Smooth muscle cell of the brain vasculature (primary cell): ENCODE results near the gene IFITM5.
"Not testable (repeated sequence)": the region's sequence is repeated elsewhere in the genome, so short reads cannot be mapped to it uniquely, and the experiment has no call there.

ENCODE experiments used
- DNase-seq: peaks from one replicate; pipeline ENCODE4 v3.0.0-alpha.2; 2012; ENCODE audit warnings: low read depth, low spot score

IFITM5 gene

GRCh38 chr11:312092-312816, 12.9 kb upstream of the IFITM5 start:
- no peak for DNase-seq

- DNase-seq = not testable (repeated sequence)
Measured at GRCh38 chr11:311013-311748, 11.9 kb upstream of the IFITM5 start.

GRCh38 chr11:309979-310572, 10.8 kb upstream of the IFITM5 start:
- DNase-seq = not testable (repeated sequence)

DNA sequence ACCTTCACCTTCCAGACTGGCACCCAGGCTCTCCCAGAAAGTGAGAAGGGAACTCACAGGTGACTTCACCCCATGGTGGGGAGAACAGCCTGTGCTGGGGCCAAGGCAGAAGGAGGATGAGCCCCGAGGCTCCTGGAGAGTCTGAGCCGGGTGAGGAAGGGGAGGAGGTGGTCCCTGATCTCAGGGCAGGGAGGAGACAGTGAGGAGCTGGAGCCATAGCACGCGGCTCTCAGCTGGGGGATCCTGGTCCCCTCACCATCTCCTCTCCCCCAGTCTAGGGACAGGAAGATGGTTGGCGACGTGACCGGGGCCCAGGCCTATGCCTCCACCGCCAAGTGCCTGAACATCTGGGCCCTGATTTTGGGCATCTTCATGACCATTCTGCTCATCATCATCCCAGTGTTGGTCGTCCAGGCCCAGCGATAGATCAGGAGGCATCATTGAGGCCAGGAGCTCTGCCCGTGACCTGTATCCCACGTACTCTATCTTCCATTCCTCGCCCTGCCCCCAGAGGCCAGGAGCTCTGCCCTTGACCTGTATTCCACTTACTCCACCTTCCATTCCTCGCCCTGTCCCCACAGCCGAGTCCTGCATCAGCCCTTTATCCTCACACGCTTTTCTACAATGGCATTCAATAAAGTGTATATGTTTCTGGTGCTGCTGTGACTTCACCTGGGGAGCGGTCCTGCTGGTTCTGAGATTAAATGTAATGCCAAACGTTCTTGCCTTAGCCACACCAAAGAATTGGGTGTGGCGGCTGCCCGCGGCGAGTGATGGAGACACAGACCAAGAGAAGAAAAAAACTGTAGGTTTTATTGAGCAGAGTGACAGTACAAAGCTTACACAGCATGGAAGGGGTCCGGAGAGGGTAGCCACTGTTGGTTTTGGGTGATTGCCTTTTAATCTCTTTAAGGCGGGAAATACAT, 9.7 kb upstream of the IFITM5 start:
- not testable (repeated sequence) for DNase-seq

GRCh38 chr11:307766-308708, 8.7 kb upstream of the IFITM5 start, which contains the start of gene IFITM2:
Gene IFITM2, plus strand, starts transcription at chr11:307816. Its CDS starts 377 bp downstream, at chr11:308193.
- not testable (repeated sequence) for DNase-seq

DNA sequence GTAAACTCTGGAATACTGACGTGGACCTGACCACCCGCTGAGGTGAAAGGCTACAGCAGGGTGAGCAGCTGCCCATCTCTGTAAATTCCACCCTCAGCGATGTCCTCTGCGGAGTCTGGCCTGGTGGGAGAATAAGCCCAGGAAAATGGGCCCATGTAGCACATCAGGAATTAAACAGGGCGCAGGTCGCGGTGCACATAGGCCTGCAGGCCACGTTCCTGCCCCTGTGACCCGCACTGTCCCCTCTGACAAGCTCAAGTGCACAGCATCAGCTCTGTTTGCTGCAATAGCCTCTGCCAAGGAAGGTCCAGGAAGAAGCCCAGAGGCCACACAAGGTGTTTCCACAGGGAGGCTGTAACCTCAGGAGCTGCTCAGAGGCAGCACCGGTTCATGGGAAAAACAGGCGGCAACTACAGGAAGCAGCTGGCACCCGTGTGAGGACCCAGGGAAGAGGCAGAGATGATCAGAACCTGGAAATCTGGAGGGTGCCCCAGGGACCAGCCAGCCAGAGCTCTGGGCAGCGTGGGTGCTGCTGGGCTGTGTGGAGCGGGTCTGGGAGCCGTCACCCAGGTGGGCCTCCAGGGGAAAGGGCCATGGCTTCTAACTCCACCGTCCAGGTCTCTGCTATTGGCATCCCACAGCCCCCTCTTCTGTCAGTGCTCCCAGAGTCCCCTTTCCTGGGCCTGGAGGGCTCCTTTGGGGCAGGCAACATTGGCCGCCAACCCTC, 7.5 kb upstream of the IFITM5 start:
- no peak for DNase-seq

- DNase-seq = no peak
Measured at GRCh38 chr11:305844-306211, 6.5 kb upstream of the IFITM5 start.

GRCh38 chr11:304915-305843, 5.9 kb upstream of the IFITM5 start:
- no peak for DNase-seq

- no peak for DNase-seq
Measured at GRCh38 chr11:304061-304506, 4.8 kb upstream of the IFITM5 start.

DNA sequence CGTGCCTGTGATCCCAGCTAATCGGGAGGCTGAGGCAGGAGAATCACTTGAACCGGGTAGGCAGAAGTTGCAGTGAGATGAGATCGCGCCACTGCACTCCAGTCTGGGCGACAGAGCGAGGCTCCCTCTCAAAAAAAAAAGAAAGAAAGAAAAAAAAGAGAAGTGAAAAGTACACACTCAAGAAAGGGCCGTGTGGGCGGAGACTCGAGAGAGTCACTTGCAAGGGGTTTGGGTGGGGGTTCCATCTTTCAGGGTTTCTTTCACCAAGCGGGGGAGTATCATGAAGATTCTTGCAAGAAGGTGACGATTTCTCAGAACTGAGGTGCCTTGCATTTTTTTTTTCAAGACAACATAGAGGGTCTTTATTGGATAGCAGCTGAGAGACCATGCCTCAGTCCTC, 4.0 kb upstream of the IFITM5 start:
- no peak for DNase-seq

DNA sequence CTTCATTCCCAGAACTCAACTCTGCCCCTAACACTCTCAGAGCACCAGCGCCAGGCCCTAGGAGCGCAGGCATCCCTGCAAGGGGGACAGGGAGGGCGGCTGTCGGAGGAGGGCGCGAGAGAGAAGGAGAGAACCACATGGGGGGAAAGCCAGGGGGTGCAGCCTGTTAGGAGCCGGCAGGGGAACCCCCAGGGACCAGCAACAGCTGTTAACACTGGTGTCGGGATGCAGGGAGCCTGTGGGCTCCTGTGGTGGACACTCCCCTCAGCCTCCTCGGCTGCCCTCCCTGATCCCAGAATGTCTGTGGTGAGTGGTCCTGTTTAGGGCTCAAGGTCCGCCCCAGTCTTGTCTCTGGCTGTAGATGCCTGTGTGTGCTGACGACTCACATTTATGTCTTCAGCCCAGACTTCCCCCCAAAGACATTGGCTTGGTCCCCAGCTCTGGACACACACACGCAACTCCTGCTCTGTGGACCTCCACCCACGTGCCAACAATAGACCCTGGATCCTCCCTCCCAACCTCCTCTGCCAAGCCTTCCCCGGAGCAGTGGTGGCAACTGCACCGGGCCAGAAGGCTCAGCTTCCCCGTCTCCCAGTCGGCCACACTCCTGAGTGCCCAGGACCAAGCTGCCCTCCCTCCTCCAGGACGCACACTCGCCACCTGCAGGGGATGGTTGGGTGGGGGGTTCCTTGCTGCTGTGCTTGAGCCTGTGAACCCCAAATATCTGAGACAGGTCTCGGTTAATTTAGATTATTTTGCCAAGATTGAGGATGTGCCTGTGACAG, 817 bp upstream of the IFITM5 start:
- DNase-seq = no peak

- no peak for DNase-seq
Measured at GRCh38 chr11:298406-299065, 790 bp downstream of the IFITM5 start.

DNA sequence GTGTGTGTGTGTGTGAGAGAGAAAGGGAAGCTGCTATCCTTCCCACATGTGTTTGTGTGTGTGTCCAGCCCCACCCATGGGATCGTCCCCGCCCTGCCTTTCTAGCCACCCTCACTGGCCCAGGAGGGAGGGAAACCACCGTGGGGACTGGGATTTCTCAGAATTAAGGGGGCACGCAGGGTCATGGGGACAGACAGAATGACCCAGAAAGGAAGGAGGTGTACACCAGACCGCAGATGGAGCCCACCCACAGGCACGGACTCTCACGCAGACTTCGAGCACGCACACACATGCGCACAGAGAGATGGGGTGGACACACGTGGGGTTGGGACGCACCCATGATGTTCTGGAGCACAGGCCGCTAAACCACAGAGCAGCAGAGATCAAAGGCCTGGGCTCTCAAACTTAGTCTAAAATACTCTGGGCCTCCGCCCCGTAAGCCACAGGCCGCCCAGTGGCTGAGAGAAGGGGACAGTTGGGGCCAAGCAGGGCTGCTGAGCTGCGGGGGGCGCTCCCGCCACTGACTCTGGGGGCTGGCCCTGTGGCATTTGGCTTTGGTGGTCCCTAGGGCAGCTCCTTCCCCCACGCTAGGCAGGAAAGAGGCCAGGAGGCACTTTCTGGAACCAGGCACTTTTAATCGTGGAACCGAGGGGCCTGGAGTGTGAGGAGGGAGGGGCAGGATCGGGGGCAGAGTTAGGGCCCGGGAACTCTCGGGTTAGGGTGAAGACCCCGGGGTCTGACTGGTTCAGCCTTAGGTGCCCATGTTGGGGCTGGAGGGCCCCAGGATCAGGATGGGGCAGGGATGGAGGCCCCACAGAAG, 1.5 kb downstream of the IFITM5 start:
- DNase-seq = no peak

DNA sequence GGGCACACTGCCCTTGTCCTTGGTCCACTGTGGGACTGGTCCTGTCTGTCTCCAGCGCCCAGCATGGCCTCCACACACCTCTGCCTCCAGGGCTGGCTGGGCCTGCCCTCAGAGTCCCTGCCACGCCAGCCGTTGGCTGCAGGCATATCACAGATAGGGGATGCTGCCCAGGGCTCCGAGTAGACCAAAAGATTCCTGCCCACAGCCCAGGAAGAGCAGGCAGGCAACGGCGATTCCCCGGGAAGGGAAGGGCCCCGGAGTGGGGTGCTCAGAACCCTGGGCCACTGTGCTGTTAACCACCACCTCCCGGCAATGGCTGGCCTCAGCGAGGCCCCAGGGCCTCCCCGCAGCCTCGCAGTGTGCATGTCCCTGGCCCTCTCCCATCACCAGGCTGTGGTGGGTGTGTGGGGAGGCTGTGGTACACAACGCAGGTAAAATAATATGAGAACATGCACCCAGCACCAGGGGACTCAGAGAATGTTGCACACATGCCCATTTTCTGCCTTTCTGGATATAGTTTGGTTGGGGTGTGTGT, 2.2 kb downstream of the IFITM5 start:
- no peak for DNase-seq

- DNase-seq = no peak
Measured at GRCh38 chr11:296171-297050, 2.9 kb downstream of the IFITM5 start.
